ENCODE measurements around the gene GPLD1. TPM values are rescaled to one million over a fixed set of nuclear protein-coding genes. Genes with fewer than 3 reads are reported as not detected.

Gene GPLD1
- total and polyA plus RNA-seq, 10 donors = 0.15 to 4.3 (median 1.8) TPM

DNA sequence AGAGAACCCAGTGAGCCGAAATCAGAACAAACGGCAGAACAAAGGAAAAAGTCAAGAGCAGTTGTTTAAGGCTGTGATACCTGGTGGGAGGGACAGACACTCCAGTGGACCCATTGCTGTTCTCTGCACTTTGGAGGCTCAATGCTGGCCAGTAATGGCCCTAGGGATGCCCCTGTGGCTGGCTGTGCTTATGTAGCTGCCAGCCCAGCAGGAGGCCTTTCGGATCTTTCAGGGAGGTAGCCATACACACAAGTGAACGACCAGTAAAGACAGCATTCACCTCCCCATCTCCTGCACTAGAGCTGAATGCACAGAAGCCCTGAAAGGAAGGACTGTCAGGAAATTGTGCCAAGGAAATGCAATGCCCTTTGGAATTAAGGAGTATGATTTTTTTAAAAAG, 34.3 kb downstream of the GPLD1 start:
- no peak overlapping the region for H3K4me3 ChIP-seq
- DNase-seq = no peak
- no peaks in the 10 kb centered on the region for H3K27me3 ChIP-seq (replicated peaks in 1 of 7)
- no peak overlapping the region for H3K27ac ChIP-seq
- H3K4me1 ChIP-seq = no peaks in the 10 kb centered on the region
- intact Hi-C loops (cut with DNase I; ENCODE audit: low total_unique reads) = no loop called here
- no peaks in the 10 kb centered on the region for H3K36me3 ChIP-seq
- TF ChIP-seq POLR2A (IDR thresholded peaks at IDR 0.05) (no peak), POLR2AphosphoS5 (IDR thresholded peaks at IDR 0.05) (no peak)
- TF ChIP-seq, protein P1, sequence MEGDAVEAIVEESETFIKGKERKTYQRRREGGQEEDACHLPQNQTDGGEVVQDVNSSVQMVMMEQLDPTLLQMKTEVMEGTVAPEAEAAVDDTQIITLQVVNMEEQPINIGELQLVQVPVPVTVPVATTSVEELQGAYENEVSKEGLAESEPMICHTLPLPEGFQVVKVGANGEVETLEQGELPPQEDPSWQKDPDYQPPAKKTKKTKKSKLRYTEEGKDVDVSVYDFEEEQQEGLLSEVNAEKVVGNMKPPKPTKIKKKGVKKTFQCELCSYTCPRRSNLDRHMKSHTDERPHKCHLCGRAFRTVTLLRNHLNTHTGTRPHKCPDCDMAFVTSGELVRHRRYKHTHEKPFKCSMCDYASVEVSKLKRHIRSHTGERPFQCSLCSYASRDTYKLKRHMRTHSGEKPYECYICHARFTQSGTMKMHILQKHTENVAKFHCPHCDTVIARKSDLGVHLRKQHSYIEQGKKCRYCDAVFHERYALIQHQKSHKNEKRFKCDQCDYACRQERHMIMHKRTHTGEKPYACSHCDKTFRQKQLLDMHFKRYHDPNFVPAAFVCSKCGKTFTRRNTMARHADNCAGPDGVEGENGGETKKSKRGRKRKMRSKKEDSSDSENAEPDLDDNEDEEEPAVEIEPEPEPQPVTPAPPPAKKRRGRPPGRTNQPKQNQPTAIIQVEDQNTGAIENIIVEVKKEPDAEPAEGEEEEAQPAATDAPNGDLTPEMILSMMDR (IDR thresholded peaks at IDR 0.05 in 8 of 11, conservative IDR thresholded peaks at IDR 0.05 in 3 of 11) = no peak
- H3K9me3 ChIP-seq = no peaks in the 10 kb centered on the region
- WGBS, 5 donors = 88 to 97% (median 92%) methylated on average over 4 of the region's 4 CpGs

DNA sequence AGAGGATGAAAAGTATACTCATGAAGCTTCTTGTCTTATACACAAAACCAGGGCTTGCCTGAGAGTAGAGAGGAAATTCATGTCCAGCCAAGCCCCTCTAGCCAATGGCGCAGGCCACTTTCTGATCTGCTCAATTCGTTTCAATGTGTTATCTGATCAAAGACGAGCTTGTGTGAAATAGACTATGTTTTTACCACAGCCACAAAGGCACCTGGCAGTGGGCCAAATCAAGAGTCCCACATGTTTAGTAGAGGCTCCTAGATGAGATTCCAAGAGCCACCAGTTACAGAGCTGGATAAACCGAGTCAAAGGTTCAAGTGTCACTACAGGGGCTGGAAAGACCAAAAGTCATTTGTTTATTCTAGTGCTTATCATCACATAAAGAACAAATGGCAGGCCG, 34.9 kb downstream of the GPLD1 start:
- H3K9me3 ChIP-seq = no peaks in the 10 kb centered on the region
- H3K27ac ChIP-seq = no peak overlapping the region
- intact Hi-C loops (cut with DNase I; ENCODE audit: low total_unique reads) = no loop called here
- H3K27me3 ChIP-seq (replicated peaks in 1 of 7) = no peaks in the 10 kb centered on the region
- TF ChIP-seq, protein P1 (IDR thresholded peaks at IDR 0.05 in 8 of 11, conservative IDR thresholded peaks at IDR 0.05 in 3 of 11) = no peak
- no peak for TF ChIP-seq POLR2A (IDR thresholded peaks at IDR 0.05)
- no peak for TF ChIP-seq POLR2AphosphoS5 (IDR thresholded peaks at IDR 0.05)
- no peak overlapping the region for H3K4me3 ChIP-seq
- H3K4me1 ChIP-seq = no peaks in the 10 kb centered on the region
- 81 to 92% (median 90%) methylated on average over 5 of the region's 5 CpGs for WGBS, 5 donors
- H3K36me3 ChIP-seq = no peaks in the 10 kb centered on the region
- DNase-seq = no peak

DNA sequence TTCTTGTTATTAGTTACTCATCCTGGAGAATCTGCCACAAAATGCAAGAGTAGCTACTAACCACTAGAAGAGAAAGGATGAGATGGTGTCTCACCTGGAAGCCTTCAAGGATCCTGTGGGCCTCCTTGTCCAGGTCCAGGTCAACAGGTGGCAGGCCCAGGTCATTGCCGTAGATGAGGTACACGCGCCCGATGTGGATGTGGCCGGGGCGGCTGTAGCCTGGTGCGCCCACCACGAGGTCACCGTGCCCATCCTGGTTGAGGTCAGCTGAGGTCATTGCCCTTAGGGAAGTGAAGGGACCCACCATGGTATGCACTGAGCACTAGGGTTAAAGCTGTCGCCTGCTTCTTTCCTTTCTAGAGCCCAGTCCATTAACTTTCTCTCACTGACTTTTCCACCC, 35.5 kb downstream of the GPLD1 start:
- intact Hi-C loops (cut with DNase I; ENCODE audit: low total_unique reads) = no loop called here
- no peak for DNase-seq
- H3K27me3 ChIP-seq (replicated peaks in 1 of 7) = no peaks in the 10 kb centered on the region

DNA sequence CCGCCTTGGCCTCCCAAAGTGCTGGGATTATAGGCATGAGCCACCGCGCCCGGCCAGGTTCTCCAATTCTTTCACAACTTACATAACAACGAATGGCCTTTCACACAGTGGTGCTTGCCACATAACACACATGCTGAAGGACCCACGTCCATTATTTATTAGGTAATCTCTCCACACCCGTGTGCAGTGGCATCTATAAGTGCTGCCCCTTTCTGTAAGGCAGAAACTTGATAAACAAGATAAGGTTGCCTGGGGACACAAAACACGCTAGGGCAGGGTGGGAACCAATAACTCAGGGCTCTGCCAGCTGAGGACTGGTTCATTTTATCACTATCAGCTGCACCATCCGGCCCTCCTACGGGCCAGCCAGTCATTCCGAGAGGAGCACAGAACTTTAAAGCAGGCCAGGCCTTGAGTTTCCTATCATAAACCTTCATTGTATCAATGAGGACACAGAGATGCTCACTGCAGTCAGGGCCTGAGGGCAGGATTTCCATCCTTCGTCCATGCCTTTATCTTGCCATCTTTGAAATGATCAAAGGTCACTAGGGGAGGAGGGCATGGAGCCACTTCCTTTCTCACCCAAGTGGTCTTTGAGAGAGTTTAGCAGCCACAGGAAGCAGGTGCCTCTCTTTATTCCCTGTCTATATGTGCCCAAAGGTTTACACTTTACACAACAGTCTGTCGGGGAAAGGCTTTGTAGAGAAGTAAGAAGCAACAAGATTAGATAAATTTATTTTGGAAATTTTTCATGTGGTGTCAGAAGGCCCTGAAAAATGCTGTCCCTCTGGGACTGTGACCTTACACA, 37.6 kb downstream of the GPLD1 start:
- no peaks in the 10 kb centered on the region for H3K4me1 ChIP-seq

More for the DNA sequence above, 35.5 kb downstream of the GPLD1 start:
- no peaks in the 10 kb centered on the region for H3K9me3 ChIP-seq
- H3K27ac ChIP-seq = no peak overlapping the region
- 93 to 97% (median 94%) methylated on average over 10 of the region's 10 CpGs for WGBS, 5 donors
- no peaks in the 10 kb centered on the region for H3K4me1 ChIP-seq
- no peaks in the 10 kb centered on the region for H3K36me3 ChIP-seq
- TF ChIP-seq POLR2A (IDR thresholded peaks at IDR 0.05) (no peak), POLR2AphosphoS5 (IDR thresholded peaks at IDR 0.05) (no peak)
- TF ChIP-seq, protein P1 (IDR thresholded peaks at IDR 0.05 in 8 of 11, conservative IDR thresholded peaks at IDR 0.05 in 3 of 11) = no peak
- H3K4me3 ChIP-seq = no peak overlapping the region

More for the DNA sequence above, 37.6 kb downstream of the GPLD1 start:
- WGBS, 5 donors = 68 to 80% (median 76%) methylated on average over 13 of the region's 13 CpGs
- H3K4me3 ChIP-seq = no peak overlapping the region
- H3K9me3 ChIP-seq = no peaks in the 10 kb centered on the region
- TF ChIP-seq, protein P1 (IDR thresholded peaks at IDR 0.05 in 8 of 11, conservative IDR thresholded peaks at IDR 0.05 in 3 of 11) = no peak
- TF ChIP-seq POLR2AphosphoS5 (IDR thresholded peaks at IDR 0.05) (no peak), POLR2A (IDR thresholded peaks at IDR 0.05) (no peak)
- H3K36me3 ChIP-seq = no peaks in the 10 kb centered on the region
- intact Hi-C loops (cut with DNase I; ENCODE audit: low total_unique reads) = no loop called here
- DNase-seq = no peak
- H3K27me3 ChIP-seq (replicated peaks in 1 of 7) = no peaks in the 10 kb centered on the region
- H3K27ac ChIP-seq = no peak overlapping the region
